ENCODE data around the gene ZMYND8. TPM values are rescaled to one million over a fixed set of nuclear protein-coding genes. Genes with fewer than 3 reads are reported as not detected.
"Not testable (repeated sequence)": the region's sequence is repeated elsewhere in the genome, so short reads cannot be mapped to it uniquely, and the experiment has no call there.

Gene ZMYND8
- total and polyA plus RNA-seq, 2 of the 8 experiments (the other 6 are each of a cell fraction or from before 2014, with no cell fraction given) = 50.5 to 163 TPM

GRCh38 chr20:47374121-47374520 is 17.6 kb upstream of the ZMYND8 start:
- FAIRE-seq; H4K8ac ChIP-seq (ENCODE audit: extremely low read depth, insufficient read depth, low read length); H3K9me3 ChIP-seq (ENCODE audit: insufficient read depth in 2 of 2, low read depth in 1 of 2, low read length in 1 of 2); H3K4me2 ChIP-seq (ENCODE audit: insufficient read depth in 1 of 2, low read depth in 2 of 2, low read length in 2 of 2); H4K5ac ChIP-seq (ENCODE audit: insufficient read length, low read depth, low read length); H3K4ac ChIP-seq (replicated peaks; ENCODE audit: insufficient read length, low read depth, low read length); H4K20me1 ChIP-seq (replicated peaks in 1 of 2; ENCODE audit: control insufficient read depth in 1 of 2, insufficient read depth in 2 of 2, low read length in 2 of 2); H3K4me3 ChIP-seq (ENCODE audit: extremely low read depth in 1 of 4, insufficient read depth in 2 of 4, low read depth in 3 of 4, low read length in 4 of 4); DNase-seq (ENCODE audit: low read depth in 1 of 2, low spot score in 2 of 2); H3K23me2 ChIP-seq (ENCODE audit: low read depth, low read length); H3K27ac ChIP-seq (ENCODE audit: low read depth, low read length); H2AK5ac ChIP-seq (ENCODE audit: low read depth, low read length); H2BK120ac ChIP-seq (replicated peaks; ENCODE audit: low read depth, low read length); H3K23ac ChIP-seq (ENCODE audit: insufficient read length); H2AFZ ChIP-seq (ENCODE audit: low read length); H3K14ac ChIP-seq (ENCODE audit: insufficient read length); H3K56ac ChIP-seq (replicated peaks; ENCODE audit: insufficient read length, low read depth, low read length); H3K9ac ChIP-seq (replicated peaks in 1 of 4; ENCODE audit: extremely low read depth in 1 of 4, low read depth in 3 of 4, low read length in 3 of 4); H3K27me3 ChIP-seq (replicated peaks in 1 of 4; ENCODE audit: control insufficient read depth in 3 of 4, extremely low read depth in 1 of 4, insufficient read depth in 3 of 4, low read length in 3 of 4); H3K79me1 ChIP-seq (ENCODE audit: low read depth, low read length); H3K79me2 ChIP-seq (ENCODE audit: control insufficient read depth in 1 of 2, insufficient read depth in 2 of 2, low read length in 2 of 2); H3K36me3 ChIP-seq (ENCODE audit: control insufficient read depth in 2 of 4, insufficient read depth in 4 of 4, low read length in 3 of 4): not testable (repeated sequence)
- Histone ChIP-seq H2BK15ac (ENCODE audit: low read length) (peak overlapping the region; percentile 99; the same call in 1 of the 2 replicates), H3K4me1 (replicated peaks in 1 of 4; ENCODE audit: control insufficient read depth in 3 of 4, insufficient read depth in 4 of 4, low read length in 3 of 4) (peaks cover 6 to 13% (median 9%) of the 10 kb centered on the region in 4 experiments; a peak in 6 of 7 replicates), H2BK20ac (ENCODE audit: low read length) (peak overlapping the region; percentile 93; the same call in 1 of the 2 replicates), H2BK5ac (ENCODE audit: low read depth, low read length) (peak overlapping the region; percentile 49; the same call in 1 of the 2 replicates), H4K91ac (replicated peaks; ENCODE audit: insufficient read length, low read length) (peak overlapping the region; percentile 93), H3K18ac (ENCODE audit: extremely low read depth, low read length) (peak overlapping the region; percentile 32; the same call in 1 of the 2 replicates), H2BK12ac (ENCODE audit: low read depth, low read length) (peak overlapping the region; percentile 95)
- ChIA-PET POLR2A (ENCODE audit: partially characterized antibody) (interaction anchor here (1.5 to 42.1 kb wide), 3 partner anchors 20 to 74 kb away, joined by 3 to 1191 read pairs (median 423); partner anchors contain the start of gene ZMYND8), CTCF (ENCODE audit: partially characterized antibody) (interaction anchor here (0.7 to 6.4 kb wide), 2 partner anchors 8 to 77 kb away, joined by 3 to 71 read pairs; no protein-coding TSS in a partner anchor)
- 95% methylated on average over 8 of the region's 8 CpGs; no CpG with 5 or more reads in 1 of the 2 experiments for WGBS, 2 experiments (ENCODE audit: extremely low coverage in 1 of 2, insufficient coverage in 1 of 2, insufficient read length in 1 of 2, insufficient replicate concordance in 2 of 2, low coverage in 1 of 2, low lambda C conversion rate in 2 of 2, missing lambda C conversion rate in 1 of 2)

All from H1 (cell line).